K562 (cell line): ENCODE data around the gene RCOR2. TPM values are rescaled to one million over a fixed set of nuclear protein-coding genes. Genes with fewer than 3 reads are reported as not detected.

Source experiments
- ATAC-seq: fragments of 200-7000 bp; cut with Tn5 transposase; 3 replicates; pipeline ENCODE4 v1.9.1; 2020; ENCODE audit warnings: moderate library complexity
- BruUV-seq: library from RNA; stranded (reverse); fragments of 400-500 nt; replicated peaks from 2 replicates; lab custom pipeline; 2021; lab: Mats Ljungman, UMichigan
- CTCF ChIA-PET: fragments of 300-600 bp; formaldehyde crosslinking; extraction: SDS; loops from one replicate; lab custom pipeline; 2021; ENCODE audit warnings: low intra/inter-chr PET ratio; lab: Yijun Ruan, JAX
- POLR2A ChIA-PET: fragments of 300-600, 350-650 bp; sonication (Branson Sonifier 250); formaldehyde crosslinking; extraction: SDS; loops from one replicate; lab custom pipeline; 2021; ENCODE audit warnings: antibody characterized with exemption, inconsistent platforms; lab: Yijun Ruan, JAX
- DNase-seq, 4 experiments: peaks; one replicate each; pipeline versions ENCODE4 v3.0.0 to v3.0.0-alpha.2; 2011 to 2018; ENCODE audit warnings: low spot score in 3 of 4, mixed read lengths in 3 of 4; ENCODE audit errors: extremely low read depth in 1 of 4
- FAIRE-seq: peaks from 2 replicates; lab custom pipeline; 2011; peaks lifted over from hg19 to GRCh38; lab: Jason Lieb, UNC
- H2AFZ ChIP-seq: 2 replicates; pipeline ENCODE4 v1.6.0; 2011; ENCODE audit warnings: low read depth, low read length, control low read depth, inconsistent platforms
- H3K27ac ChIP-seq: fragments of 200-600 bp; 3 replicates; pipeline ENCODE4 v1.8.0; 2011; ENCODE audit warnings: low read depth, mild to moderate bottlenecking, control low read depth, inconsistent platforms, low read length, moderate library complexity, mixed read lengths; ENCODE audit errors: extremely low read depth
- H3K27me3 ChIP-seq, 2 experiments: fragments of 300-600 bp in 1 of 2; 2 replicates in 1 of 2; 3 replicates in 1 of 2; pipeline versions ENCODE4 v1.6.0 to v1.8.0; 2011; ENCODE audit warnings: inconsistent platforms in 2 of 2, low read length in 2 of 2, mild to moderate bottlenecking in 1 of 2, mixed read lengths in 1 of 2, moderate library complexity in 1 of 2; ENCODE audit not compliant: control insufficient read depth in 2 of 2, insufficient read depth in 2 of 2
- H3K36me3 ChIP-seq: fragments of 300-600 bp; 3 replicates; pipeline ENCODE4 v1.8.0; 2011; ENCODE audit warnings: mild to moderate bottlenecking, low read length, inconsistent platforms; ENCODE audit not compliant: control insufficient read depth, insufficient read depth
- H3K4me1 ChIP-seq, 2 experiments: fragments of 200-600 bp in 1 of 2; replicated peaks in 1 of 2; 2 replicates in 1 of 2; 3 replicates in 1 of 2; pipeline versions ENCODE4 v1.5.1 to v1.8.0; 2011; ENCODE audit warnings: inconsistent platforms in 2 of 2, low read length in 2 of 2, mild to moderate bottlenecking in 1 of 2, mixed read lengths in 1 of 2, moderate library complexity in 1 of 2; ENCODE audit not compliant: control insufficient read depth in 2 of 2, insufficient read depth in 2 of 2
- H3K4me2 ChIP-seq: 2 replicates; pipeline ENCODE4 v1.6.1; 2011; ENCODE audit warnings: low read length, control low read depth, inconsistent platforms, mixed read lengths; ENCODE audit not compliant: insufficient read depth
- H3K4me3 ChIP-seq: fragments of 200-600 bp; sonication (generic), shearing (Covaris generic); 2 replicates; pipeline ENCODE4 v1.5.1; 2016; ENCODE audit warnings: control low read depth, inconsistent platforms
- H3K79me2 ChIP-seq: fragments of 200-600 bp; 3 replicates; pipeline ENCODE4 v1.8.0; 2011; ENCODE audit warnings: low read length, inconsistent platforms; ENCODE audit not compliant: control insufficient read depth, insufficient read depth
- H3K9ac ChIP-seq, 2 experiments: 2 replicates each; pipeline versions ENCODE4 v1.6.0 to v1.6.1; 2011; ENCODE audit warnings: low read depth in 2 of 2, low read length in 2 of 2, control low read depth in 1 of 2, inconsistent platforms in 1 of 2, mild to moderate bottlenecking in 1 of 2, mixed read lengths in 1 of 2; ENCODE audit not compliant: insufficient read depth in 1 of 2
- H3K9me1 ChIP-seq: one replicate; pipeline ENCODE4 v1.6.0; 2011; ENCODE audit warnings: inconsistent platforms, mild to moderate bottlenecking, low read length, moderate library complexity; ENCODE audit not compliant: control insufficient read depth, insufficient read depth
- H3K9me3 ChIP-seq: replicated peaks from 2 replicates; pipeline ENCODE4 v1.5.1; 2011; ENCODE audit warnings: low read depth, low read length, inconsistent platforms; ENCODE audit not compliant: control insufficient read depth, insufficient read depth
- H4K20me1 ChIP-seq: replicated peaks from 2 replicates; pipeline ENCODE4 v1.6.1; 2011; ENCODE audit warnings: low read length, inconsistent platforms, mixed read lengths; ENCODE audit not compliant: control insufficient read depth, insufficient read depth
- ELF2 ChIP-seq: fragments of 250-450 bp; sonication (Bioruptor Pico); IDR thresholded peaks from 2 replicates; pipeline ENCODE4 v1.5.0; 2021; ENCODE audit warnings: mild to moderate bottlenecking
- FOXK2 ChIP-seq, 2 experiments: fragments of 450-650 bp; IDR thresholded peaks in 1 of 2; conservative IDR thresholded peaks in 1 of 2; 2 replicates each; pipeline ENCODE4 v1.6.1; 2016; ENCODE audit warnings: low read depth in 2 of 2, mild to moderate bottlenecking in 1 of 2
- HEY1 ChIP-seq: fragments of 250-450 bp; sonication (Bioruptor Pico); IDR thresholded peaks from 2 replicates; pipeline ENCODE4 v1.5.0; 2020; ENCODE audit warnings: mild to moderate bottlenecking, moderate library complexity, borderline replicate concordance
- MAFK ChIP-seq: IDR thresholded peaks from 2 replicates; pipeline ENCODE4 v1.6.1; 2011; ENCODE audit warnings: low read length, improper control_type of control experiment
- POLR3A ChIP-seq: IDR thresholded peaks from 2 replicates; pipeline ENCODE4 v1.6.1; 2011; ENCODE audit warnings: borderline replicate concordance, mild to moderate bottlenecking, moderate library complexity; ENCODE audit not compliant: insufficient read length, insufficient read depth; ENCODE audit errors: extremely low read depth
- RBM14 ChIP-seq: fragments of 200-400 bp; formaldehyde crosslinking; IDR thresholded peaks from 2 replicates; pipeline ENCODE4 v1.6.1; 2018; ENCODE audit warnings: low read depth, mild to moderate bottlenecking, low read length, moderate library complexity, borderline replicate concordance; ENCODE audit not compliant: insufficient read depth
- SLC30A9 ChIP-seq: fragments of 250-450 bp; sonication (Bioruptor Pico); IDR thresholded peaks from 2 replicates; pipeline ENCODE4 v1.8.0; 2022; ENCODE audit warnings: mild to moderate bottlenecking, moderate library complexity
- WGBS: fragments of 100-300 bp; shearing (Covaris generic); methylation state at CpG from one replicate; pipeline ENCODE4 v1.1.6; 2016; ENCODE audit warnings: low coverage, mixed read lengths; ENCODE audit not compliant: insufficient coverage; ENCODE audit errors: missing lambda C conversion rate; 5-methylcytosine and 5-hydroxymethylcytosine counted together
- in situ Hi-C: fragments of 300-500 bp; cut with MboI; formaldehyde crosslinking; loops from 4 replicates; pipeline ENCODE4 v1.15.0; 2018; ENCODE audit warnings: inconsistent platforms, mixed read lengths
- intact Hi-C: fragments of 100-400 bp; cut with micrococcal nuclease; formaldehyde crosslinking; loops from 2 replicates; pipeline ENCODE4 v1.14.2; 2022
- polyA plus RNA-seq, 8 experiments: library from polyadenylated mRNA; depleted of rRNA in 4 of 8; stranded (reverse) in 5 of 8; unstranded in 3 of 8; fragments of >200 nt; fragmentation: Nextera tagmentation in 2 of 8; fragmentation: Illumina TruSeq in 1 of 8; extraction: Ambion mirVana in 2 of 8; extraction: Trizol in 1 of 8; gene quantifications; 2 replicates each; pipeline versions ENCODE4 v1.2.1 to v1.2.3, GENCODE V29; 2011 to 2014; ENCODE audit warnings: inconsistent platforms in 1 of 8, missing spikeins in 1 of 8
- total RNA-seq, 7 experiments: library from RNA; depleted of rRNA in 6 of 7; stranded (reverse); fragments of >200 nt in 6 of 7; fragmentation: Illumina TruSeq in 2 of 7; extraction: Trizol in 2 of 7; gene quantifications; 2 replicates each; pipeline versions ENCODE4 v1.2.1 to v1.2.3, GENCODE V29; 2011 to 2021; ENCODE audit warnings: low replicate concordance in 1 of 7
- TF ChIP-seq, protein P1 (sequence below): sonication (generic); formaldehyde crosslinking; IDR thresholded peaks from 2 replicates; pipeline ENCODE4 v1.8.1; 2023; ENCODE audit warnings: mild to moderate bottlenecking, missing genetic modification reagents
- TF ChIP-seq, protein P2 (sequence below), 3 experiments: IDR thresholded peaks in 2 of 3; conservative IDR thresholded peaks in 1 of 3; 2 replicates each; pipeline ENCODE4 v1.5.1; 2011 to 2012; ENCODE audit warnings: low read length in 3 of 3, mild to moderate bottlenecking in 3 of 3, control low read depth in 2 of 3, improper control_type of control experiment in 1 of 3, inconsistent platforms in 1 of 3, low read depth in 1 of 3, mixed read lengths in 1 of 3, moderate library complexity in 1 of 3; ENCODE audit not compliant: insufficient read depth in 2 of 3

RCOR2 gene
- total and polyA plus RNA-seq, 9 of the 15 experiments (the other 6 are each of a cell fraction or from before 2014, with no cell fraction given): 0.04 to 6.5 (median 2.5) TPM; not detected in 1

DNA sequence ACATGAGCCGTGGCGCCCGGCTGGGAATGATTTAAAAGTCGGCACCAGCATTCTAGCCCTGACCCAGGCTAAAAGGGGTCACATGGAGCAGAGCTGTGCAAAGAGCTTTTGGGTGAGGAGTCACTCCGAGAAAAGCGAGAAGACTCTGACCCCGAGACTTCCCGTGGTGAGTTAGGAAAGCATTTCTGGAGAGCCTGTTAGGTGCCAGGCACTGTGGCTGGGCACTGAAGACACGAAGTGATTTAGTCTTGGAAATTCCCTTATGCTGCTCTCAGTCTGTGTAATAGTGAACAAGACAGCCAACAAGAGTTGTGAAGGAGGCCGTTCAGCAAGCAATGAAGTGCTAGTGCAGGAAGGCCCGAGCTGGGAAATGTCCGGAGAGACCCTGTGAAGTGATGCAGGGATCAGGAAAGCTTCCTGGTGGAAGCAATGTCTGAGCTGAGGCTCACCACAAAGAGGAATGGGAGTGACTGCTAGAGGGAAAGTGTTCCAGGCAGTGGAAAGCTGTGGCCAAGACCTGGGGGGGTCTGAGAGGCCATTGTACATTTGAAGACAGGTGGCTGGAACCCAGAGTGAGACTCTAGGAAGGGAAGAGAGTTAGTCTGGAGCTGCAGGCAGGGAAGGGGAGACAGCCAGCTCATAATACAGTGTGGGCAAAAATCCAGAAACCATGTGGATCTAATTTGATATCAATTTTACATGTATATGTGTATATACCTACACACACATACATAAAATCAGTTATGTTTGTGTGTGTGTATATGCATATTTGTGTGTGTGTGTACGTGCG, 46.4 kb downstream of the RCOR2 start:
- POLR2A ChIA-PET: interaction anchor here (0.6 to 1.2 kb wide), 4 partner anchors 8 to 91 kb away, joined by 3 to 6 read pairs (median 4); no protein-coding TSS in a partner anchor
- no peaks in the 10 kb centered on the region for H3K27me3 ChIP-seq
- no peak overlapping the region for H3K4me2 ChIP-seq
- H3K9me1 ChIP-seq: no peaks in the 10 kb centered on the region
- H3K4me3 ChIP-seq: no peak overlapping the region
- no peak for DNase-seq
- FAIRE-seq: no peak
- peaks cover 33 to 41% of the 10 kb centered on the region in 2 experiments for H3K4me1 ChIP-seq
- ATAC-seq: no peak
- intact Hi-C loops: no loop called here
- CTCF ChIA-PET: interaction anchor here (0.9 kb wide), 1 partner anchor 103 kb away, joined by 3 read pairs; no protein-coding TSS in a partner anchor
- peaks cover 3% of the 10 kb centered on the region; the same call in 1 of the 2 replicates for H4K20me1 ChIP-seq
- no peaks in the 10 kb centered on the region for H3K9me3 ChIP-seq
- H3K36me3 ChIP-seq: peaks cover 39% of the 10 kb centered on the region; the same call in 2 of the 3 replicates
- peak overlapping the region; percentile 28; the same call in 1 of the 3 replicates for H3K27ac ChIP-seq
- peak overlapping the region in 1 of 2 experiments; percentile 3; a peak in 2 of 4 replicates for H3K9ac ChIP-seq
- no peak overlapping the region for H2AFZ ChIP-seq
- 88% methylated on average over 14 of the region's 14 CpGs for WGBS
- no TSS peak for BruUV-seq
- peaks cover 83% of the 10 kb centered on the region for H3K79me2 ChIP-seq
- in situ Hi-C loops: no loop called here
- TF ChIP-seq, protein P1, sequence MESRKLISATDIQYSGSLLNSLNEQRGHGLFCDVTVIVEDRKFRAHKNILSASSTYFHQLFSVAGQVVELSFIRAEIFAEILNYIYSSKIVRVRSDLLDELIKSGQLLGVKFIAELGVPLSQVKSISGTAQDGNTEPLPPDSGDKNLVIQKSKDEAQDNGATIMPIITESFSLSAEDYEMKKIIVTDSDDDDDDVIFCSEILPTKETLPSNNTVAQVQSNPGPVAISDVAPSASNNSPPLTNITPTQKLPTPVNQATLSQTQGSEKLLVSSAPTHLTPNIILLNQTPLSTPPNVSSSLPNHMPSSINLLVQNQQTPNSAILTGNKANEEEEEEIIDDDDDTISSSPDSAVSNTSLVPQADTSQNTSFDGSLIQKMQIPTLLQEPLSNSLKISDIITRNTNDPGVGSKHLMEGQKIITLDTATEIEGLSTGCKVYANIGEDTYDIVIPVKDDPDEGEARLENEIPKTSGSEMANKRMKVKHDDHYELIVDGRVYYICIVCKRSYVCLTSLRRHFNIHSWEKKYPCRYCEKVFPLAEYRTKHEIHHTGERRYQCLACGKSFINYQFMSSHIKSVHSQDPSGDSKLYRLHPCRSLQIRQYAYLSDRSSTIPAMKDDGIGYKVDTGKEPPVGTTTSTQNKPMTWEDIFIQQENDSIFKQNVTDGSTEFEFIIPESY (CRISPR knock-in tag): no peak
- TF ChIP-seq MAFK: no peak
- no peak for TF ChIP-seq HEY1 (CRISPR knock-in tag)
- TF ChIP-seq, protein P2, sequence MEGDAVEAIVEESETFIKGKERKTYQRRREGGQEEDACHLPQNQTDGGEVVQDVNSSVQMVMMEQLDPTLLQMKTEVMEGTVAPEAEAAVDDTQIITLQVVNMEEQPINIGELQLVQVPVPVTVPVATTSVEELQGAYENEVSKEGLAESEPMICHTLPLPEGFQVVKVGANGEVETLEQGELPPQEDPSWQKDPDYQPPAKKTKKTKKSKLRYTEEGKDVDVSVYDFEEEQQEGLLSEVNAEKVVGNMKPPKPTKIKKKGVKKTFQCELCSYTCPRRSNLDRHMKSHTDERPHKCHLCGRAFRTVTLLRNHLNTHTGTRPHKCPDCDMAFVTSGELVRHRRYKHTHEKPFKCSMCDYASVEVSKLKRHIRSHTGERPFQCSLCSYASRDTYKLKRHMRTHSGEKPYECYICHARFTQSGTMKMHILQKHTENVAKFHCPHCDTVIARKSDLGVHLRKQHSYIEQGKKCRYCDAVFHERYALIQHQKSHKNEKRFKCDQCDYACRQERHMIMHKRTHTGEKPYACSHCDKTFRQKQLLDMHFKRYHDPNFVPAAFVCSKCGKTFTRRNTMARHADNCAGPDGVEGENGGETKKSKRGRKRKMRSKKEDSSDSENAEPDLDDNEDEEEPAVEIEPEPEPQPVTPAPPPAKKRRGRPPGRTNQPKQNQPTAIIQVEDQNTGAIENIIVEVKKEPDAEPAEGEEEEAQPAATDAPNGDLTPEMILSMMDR (IDR thresholded peaks at IDR 0.05 in 2 of 3, conservative IDR thresholded peaks at IDR 0.05 in 1 of 3; ENCODE audit: insufficient read depth in 2 of 3, low read depth in 1 of 3, low read length in 3 of 3): no peak
- no peak for TF ChIP-seq SLC30A9 (CRISPR knock-in tag)
- no peak for TF ChIP-seq FOXK2 (conservative IDR thresholded peaks at IDR 0.05 in 1 of 2, IDR thresholded peaks at IDR 0.05 in 1 of 2; ENCODE audit: low read depth in 2 of 2)
- no peak for TF ChIP-seq ELF2 (CRISPR knock-in tag)
- TF ChIP-seq RBM14: no peak
- TF ChIP-seq POLR3A: no peak
